NCI-H1092 (cell line): ENCODE measurements around the gene PFKL.
"Not testable (repeated sequence)": the region's sequence is repeated elsewhere in the genome, so short reads cannot be mapped to it uniquely, and the experiment has no call there.

ENCODE experiments used
- DNase-seq: peaks from one replicate; lab custom pipeline; 2025; lab: John Stamatoyannopoulos, UW

The PFKL gene

DNA sequence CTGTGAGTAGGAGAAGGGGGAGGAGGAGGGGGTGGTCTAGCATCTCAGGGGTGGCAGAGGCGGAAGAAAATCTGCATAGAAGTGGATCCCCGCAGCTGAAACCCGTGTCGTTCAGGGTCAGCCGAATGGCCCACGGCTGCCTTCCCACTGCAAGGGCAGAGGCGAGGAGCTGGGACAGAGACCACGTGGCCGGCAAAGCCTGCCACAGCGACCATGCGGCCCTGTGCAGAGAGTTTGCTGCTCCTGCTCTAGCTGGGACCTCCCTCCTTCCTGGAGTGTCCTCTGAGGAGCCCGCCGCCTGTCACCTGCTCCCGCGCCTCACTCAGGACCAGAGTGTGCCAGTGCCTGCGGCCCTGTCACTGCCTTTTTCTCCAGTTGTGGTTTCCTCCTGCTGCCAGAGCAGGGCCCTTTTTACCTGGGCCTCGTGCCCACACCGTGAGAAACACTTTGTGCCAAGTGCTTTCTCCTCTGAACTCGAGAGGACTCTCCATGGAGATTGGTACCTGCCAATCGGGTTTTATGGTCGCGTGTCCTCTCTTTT lies 48.1 kb downstream of the PFKL start:
- DNase-seq = peak; percentile 86

DNA sequence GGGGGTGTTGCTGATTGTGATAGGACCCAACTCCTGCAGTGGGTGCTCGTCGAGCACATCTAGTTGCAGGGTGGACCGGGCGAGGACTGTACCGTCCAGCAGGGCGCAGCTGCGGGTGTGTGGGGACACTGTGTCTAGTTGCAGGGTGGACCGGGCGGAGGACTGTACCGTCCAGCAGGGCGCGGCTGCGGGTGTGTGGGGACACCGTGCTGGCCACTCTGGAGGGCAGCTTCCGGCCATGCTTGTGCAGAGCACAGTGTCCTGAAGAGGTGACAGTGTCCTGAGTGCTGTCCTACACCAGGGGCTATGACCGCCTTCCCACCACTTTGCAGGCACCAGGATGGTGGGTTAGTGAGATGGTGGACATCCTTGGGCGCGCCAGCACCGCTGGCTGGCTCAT lies 49.0 kb downstream of the PFKL start:
- no peak for DNase-seq

DNA sequence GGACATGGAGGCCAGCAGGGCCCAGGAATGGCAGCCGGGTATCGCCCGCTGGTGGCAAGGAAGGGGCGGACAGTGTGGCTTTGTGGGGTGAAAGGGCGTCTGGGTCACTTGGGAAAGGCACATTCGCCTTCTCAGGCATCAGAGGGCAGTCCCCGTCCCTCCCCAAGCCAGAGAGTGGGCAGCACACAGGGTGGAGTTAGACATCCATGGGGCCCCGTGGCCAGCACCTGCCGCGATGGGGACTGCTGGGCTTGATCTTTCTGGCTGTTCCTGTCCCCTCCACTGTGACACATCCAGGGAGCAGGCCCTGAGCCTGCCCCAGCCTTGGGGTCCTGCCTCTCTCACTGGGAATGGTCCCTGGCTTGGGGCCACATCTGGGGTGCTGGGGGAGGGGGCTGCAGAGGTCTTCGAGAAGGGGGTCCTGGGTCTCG lies 49.6 kb downstream of the PFKL start:
- DNase-seq = no peak

GRCh38 chr21:44349847-44350772 lies 50.3 kb downstream of the PFKL start:
- no peak for DNase-seq

- no peak for DNase-seq
Measured at GRCh38 chr21:44350773-44351481, 51.1 kb downstream of the PFKL start.

DNA sequence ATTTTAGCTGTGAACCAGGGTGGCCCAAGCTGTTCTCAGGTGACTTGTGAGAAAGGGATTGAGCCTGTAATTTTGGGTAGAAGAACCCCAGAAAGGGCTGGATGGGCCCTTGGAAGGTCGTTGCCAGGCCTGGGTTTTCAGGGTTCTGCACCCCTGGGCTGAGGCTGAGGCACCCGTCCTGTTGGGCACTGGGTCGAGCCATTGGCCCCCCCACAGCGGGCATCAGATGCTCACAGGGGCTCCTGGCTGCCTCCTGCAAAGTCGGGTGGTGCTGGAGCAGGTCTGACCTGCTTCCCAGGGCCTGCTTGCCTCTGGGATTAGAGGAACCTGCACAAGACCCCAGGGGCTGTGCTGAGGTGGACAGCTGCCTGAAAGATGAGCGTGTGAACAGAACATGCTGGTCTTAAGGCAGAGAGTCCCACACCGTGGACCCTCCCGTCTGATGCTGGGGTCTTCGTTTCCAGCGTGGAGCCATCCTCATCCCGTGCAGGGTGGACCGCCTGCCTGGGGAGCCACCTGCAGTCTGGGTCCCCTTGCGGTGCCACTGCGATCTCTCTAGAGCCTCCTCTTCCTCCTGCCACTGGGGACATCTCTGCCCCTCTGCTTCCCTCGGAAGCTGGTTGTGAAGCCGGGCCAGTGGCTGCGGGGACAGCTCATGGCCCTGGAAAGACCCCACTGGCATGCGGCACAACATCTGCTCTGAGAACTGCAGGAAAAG lies 51.8 kb downstream of the PFKL start:
- no peak for DNase-seq

DNA sequence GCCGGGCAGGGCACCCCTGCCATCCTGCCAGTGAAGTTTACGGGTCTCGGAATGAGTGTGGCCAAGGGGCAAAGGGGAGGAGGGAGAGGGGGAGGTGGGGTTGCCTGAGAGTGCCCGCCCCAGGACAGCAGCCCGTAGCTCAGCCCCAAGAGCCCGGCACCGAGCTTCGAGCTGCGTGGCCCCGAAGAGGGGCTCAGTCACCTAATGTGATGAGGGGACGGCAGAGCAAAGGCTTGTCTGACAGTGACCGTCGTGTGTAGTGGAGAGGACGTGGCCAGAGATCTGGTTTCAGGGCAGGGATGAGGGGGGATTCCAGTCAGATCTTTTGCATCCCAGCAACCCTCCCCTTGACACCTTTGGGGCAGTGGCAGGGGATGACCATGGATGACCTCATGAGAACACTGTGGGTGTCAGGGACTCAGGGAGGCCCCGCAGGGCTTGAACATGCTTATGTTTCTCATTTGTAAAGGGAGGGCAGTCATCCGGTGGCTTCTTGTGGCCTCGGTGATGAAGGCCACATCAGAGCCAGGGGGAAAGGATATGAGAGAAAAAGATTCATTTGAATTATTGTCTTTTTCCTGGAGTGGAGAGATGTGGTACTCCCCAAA lies 52.5 kb downstream of the PFKL start:
- DNase-seq = no peak

GRCh38 chr21:44353191-44353970 lies 53.5 kb downstream of the PFKL start, which contains the start of gene TRPM2:
TSS of gene TRPM2 (plus strand) at chr21:44353621. CDS start at chr21:44353701, 80 bp downstream.
- DNase-seq = no peak

GRCh38 chr21:44354001-44354405 lies 54.1 kb downstream of the PFKL start:
- DNase-seq = no peak

GRCh38 chr21:44354775-44355771 lies 55.2 kb downstream of the PFKL start:
- no peak for DNase-seq

DNA sequence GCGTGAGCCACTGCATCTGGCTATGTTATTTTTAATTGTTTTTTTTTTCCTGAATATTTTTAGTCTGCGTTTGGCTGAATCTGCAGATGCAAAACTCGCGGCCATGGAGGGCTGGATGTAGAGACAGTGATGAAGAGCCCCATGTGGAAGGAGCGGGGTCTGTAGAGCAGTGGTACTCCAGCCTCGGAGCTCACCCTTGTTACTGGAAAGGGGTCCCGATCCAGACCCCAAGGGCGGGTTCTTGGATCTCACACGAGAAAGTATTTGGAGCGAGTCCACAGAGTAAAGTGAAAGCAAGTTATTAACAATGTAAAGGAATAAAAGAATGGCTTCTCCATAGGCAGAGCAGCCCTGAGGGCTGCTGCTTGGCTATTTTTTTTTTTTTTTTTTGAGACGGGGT lies 56.3 kb downstream of the PFKL start:
- no peak for DNase-seq

- no peak for DNase-seq
Measured at GRCh38 chr21:44356636-44357035, 56.8 kb downstream of the PFKL start.

GRCh38 chr21:44357064-44357837 lies 57.4 kb downstream of the PFKL start:
- no peak for DNase-seq

DNA sequence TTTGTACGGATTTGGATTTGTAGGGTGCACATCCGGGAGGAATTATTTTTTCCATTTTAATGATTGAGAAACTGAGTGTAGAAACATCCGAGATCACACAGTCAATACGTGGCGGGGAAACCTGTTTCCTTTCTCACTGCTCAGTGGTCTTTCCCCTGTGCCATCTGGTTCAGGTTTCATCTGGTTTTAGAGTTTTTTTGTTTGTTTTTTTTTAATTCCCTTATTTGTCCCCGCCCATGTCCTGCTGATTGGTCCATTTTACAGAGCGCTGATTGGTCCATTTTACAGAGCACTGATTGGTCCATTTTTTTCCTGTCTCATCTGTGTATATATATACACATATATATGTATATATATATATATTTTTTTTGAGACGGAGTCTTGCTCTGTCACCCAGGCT lies 59.5 kb downstream of the PFKL start:
- DNase-seq = no peak

GRCh38 chr21:44360159-44360558 lies 60.3 kb downstream of the PFKL start:
- DNase-seq = no peak

DNA sequence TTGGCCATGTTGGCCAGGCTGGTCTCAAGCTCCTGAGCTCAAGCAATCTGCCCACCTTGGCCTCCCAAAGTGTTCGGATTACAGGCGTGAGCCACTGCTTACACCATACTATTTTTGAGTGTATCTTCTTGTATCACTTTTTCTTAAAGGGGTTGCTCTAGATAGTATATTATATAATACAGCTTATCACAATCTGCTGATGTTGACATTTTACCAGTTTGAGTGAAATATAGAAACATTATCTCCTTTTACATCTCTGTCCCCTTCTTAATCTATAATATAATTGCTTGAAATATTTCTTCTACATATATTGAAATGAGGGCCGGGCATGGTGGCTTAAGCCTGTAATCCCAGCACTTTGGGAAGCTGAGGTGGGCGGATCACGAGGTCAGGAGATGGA lies 62.0 kb downstream of the PFKL start:
- DNase-seq = not testable (repeated sequence)

GRCh38 chr21:44363278-44363677 lies 63.4 kb downstream of the PFKL start:
- DNase-seq = no peak

DNA sequence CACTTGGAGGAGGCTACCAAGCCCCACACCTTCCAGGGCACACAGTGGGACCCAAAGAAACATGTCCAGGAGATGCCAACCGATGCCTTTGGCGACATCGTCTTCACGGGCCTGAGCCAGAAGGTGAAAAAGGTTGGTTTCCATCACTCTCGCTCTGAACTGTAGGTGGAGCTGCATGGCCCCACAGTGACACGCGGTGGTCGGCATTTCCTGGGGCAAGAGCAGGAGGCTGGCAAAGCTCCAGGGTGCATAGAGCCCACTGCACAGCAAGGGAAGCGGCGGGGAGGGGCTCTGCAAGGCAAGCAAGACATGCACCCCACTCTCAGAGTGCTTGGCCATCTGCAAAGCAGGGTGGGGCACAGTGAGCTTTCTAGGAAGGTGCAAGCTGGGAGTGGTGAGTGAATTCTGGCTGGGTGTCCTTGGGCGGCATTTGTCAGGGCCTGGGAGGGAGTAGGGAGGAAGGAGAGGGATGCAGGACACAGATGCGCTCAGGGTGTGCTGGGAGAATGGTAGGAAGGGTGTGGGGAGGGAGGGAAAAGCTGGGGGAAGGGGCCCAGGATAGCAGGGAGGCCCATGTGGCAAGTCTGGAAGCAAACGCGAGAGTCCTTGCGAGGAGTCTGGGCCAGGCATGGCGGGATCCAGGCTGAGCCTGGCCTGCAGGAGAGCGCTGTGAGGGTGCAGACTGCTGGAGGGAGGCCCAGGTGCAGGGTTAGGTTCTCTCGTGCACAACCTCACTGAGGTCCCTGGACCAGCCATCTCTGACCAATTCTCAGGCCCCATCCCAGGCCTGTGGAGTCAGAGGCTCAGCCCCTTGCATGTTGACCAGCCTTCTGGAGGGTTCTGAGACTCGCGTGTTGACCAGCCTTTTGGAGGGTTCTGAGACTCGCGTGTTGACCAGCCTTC lies 64.5 kb downstream of the PFKL start:
- DNase-seq = no peak
